Astrocyte (in vitro differentiated cells and primary cell): ENCODE data around the gene NTRK3. TPM values are rescaled to one million over a fixed set of nuclear protein-coding genes. Genes with fewer than 3 reads are reported as not detected.

Source experiments
- DNase-seq: peaks from one replicate; pipeline ENCODE4 v3.0.0-alpha.2; 2010; ENCODE audit warnings: low read depth
- FAIRE-seq: peaks from 2 replicates; lab custom pipeline; 2011; peaks lifted over from hg19 to GRCh38; lab: Jason Lieb, UNC
- H2AFZ ChIP-seq: 2 replicates; pipeline ENCODE4 v1.6.0; 2012; ENCODE audit warnings: low read depth, low read length, inconsistent platforms
- H3K27ac ChIP-seq: 2 replicates; pipeline ENCODE4 v1.5.1; 2011; ENCODE audit warnings: low read depth, low read length, inconsistent platforms
- H3K27me3 ChIP-seq: 2 replicates; pipeline ENCODE4 v1.6.0; 2011; ENCODE audit warnings: low read length, inconsistent platforms; ENCODE audit not compliant: insufficient read depth
- H3K36me3 ChIP-seq: 2 replicates; pipeline ENCODE4 v1.5.1; 2011; ENCODE audit warnings: low read length, inconsistent platforms; ENCODE audit not compliant: insufficient read depth
- H3K4me1 ChIP-seq: 2 replicates; pipeline ENCODE4 v1.5.1; 2011; ENCODE audit warnings: low read length, inconsistent platforms; ENCODE audit not compliant: insufficient read depth
- H3K4me2 ChIP-seq: 2 replicates; pipeline ENCODE4 v1.6.0; 2012; ENCODE audit warnings: low read length, inconsistent platforms
- H3K4me3 ChIP-seq: 2 replicates; pipeline ENCODE4 v1.5.1; 2011; ENCODE audit warnings: low read depth, mild to moderate bottlenecking, low read length, inconsistent platforms; ENCODE audit not compliant: insufficient read depth
- H3K79me2 ChIP-seq: 2 replicates; pipeline ENCODE4 v1.6.0; 2012; ENCODE audit warnings: mild to moderate bottlenecking, low read length, inconsistent platforms; ENCODE audit not compliant: insufficient read depth
- H3K9ac ChIP-seq: 2 replicates; pipeline ENCODE4 v1.6.0; 2012; ENCODE audit warnings: mild to moderate bottlenecking, low read length, inconsistent platforms
- H3K9me3 ChIP-seq: 2 replicates; pipeline ENCODE4 v1.5.1; 2012; ENCODE audit warnings: low read depth, mild to moderate bottlenecking, low read length, inconsistent platforms; ENCODE audit not compliant: insufficient read depth
- H4K20me1 ChIP-seq: 2 replicates; pipeline ENCODE4 v1.6.0; 2012; ENCODE audit warnings: low read length, inconsistent platforms; ENCODE audit not compliant: insufficient read depth
- H3K27ac Mint-ChIP-seq: one replicate; pipeline ENCODE4 v1.8.0; 2021; ENCODE audit warnings: mild to moderate bottlenecking, mixed read lengths; ENCODE audit not compliant: unreplicated experiment
- H3K27me3 Mint-ChIP-seq: one replicate; pipeline ENCODE4 v1.8.0; 2021; ENCODE audit warnings: low read depth, mixed read lengths; ENCODE audit not compliant: unreplicated experiment
- H3K36me3 Mint-ChIP-seq: one replicate; pipeline ENCODE4 v1.8.0; 2021; ENCODE audit warnings: low read depth, mixed read lengths; ENCODE audit not compliant: unreplicated experiment
- H3K4me1 Mint-ChIP-seq: one replicate; pipeline ENCODE4 v1.8.0; 2021; ENCODE audit warnings: low read depth, mixed read lengths; ENCODE audit not compliant: unreplicated experiment
- H3K4me3 Mint-ChIP-seq: one replicate; pipeline ENCODE4 v1.8.0; 2021; ENCODE audit warnings: mild to moderate bottlenecking, moderate library complexity, mixed read lengths; ENCODE audit not compliant: unreplicated experiment
- H3K9me3 Mint-ChIP-seq: one replicate; pipeline ENCODE4 v1.8.0; 2021; ENCODE audit warnings: mild to moderate bottlenecking, mixed read lengths; ENCODE audit not compliant: unreplicated experiment
- EZH2 ChIP-seq: IDR thresholded peaks from 2 replicates; pipeline ENCODE4 v1.6.1; 2012; ENCODE audit warnings: mild to moderate bottlenecking, low read length, inconsistent platforms; ENCODE audit not compliant: insufficient read depth
- total RNA-seq: library from RNA; stranded (reverse); gene quantifications from 2 replicates; pipeline ENCODE4 v1.2.1, GENCODE V29; 2021
- TF ChIP-seq, protein P1 (sequence below): IDR thresholded peaks from 2 replicates; pipeline ENCODE4 v1.5.1; 2011; ENCODE audit warnings: low read depth, mild to moderate bottlenecking, inconsistent platforms, low read length, moderate library complexity; ENCODE audit not compliant: insufficient read depth

NTRK3 gene
- total RNA-seq, 1 donor from 2014 or later, result 12.9 TPM

- Histone ChIP-seq H3K9me3 (no peaks in the 10 kb centered on the region), H3K79me2 (no peaks in the 10 kb centered on the region), H3K27ac (no peak overlapping the region), H3K36me3 (no peaks in the 10 kb centered on the region), H3K9ac (no peak overlapping the region), H3K27me3 (no peaks in the 10 kb centered on the region), H4K20me1 (no peaks in the 10 kb centered on the region), H2AFZ (no peak overlapping the region), H3K4me2 (no peak overlapping the region), H3K4me3 (no peak overlapping the region), H3K4me1 (no peaks in the 10 kb centered on the region)
- no peak overlapping the region for H3K27ac Mint-ChIP-seq
- H3K27me3 Mint-ChIP-seq, result peaks cover 36% of the 10 kb centered on the region
- no peak overlapping the region for H3K4me3 Mint-ChIP-seq
- DNase-seq, result no peak
- TF ChIP-seq EZH2, result no peak
- TF ChIP-seq, protein P1, sequence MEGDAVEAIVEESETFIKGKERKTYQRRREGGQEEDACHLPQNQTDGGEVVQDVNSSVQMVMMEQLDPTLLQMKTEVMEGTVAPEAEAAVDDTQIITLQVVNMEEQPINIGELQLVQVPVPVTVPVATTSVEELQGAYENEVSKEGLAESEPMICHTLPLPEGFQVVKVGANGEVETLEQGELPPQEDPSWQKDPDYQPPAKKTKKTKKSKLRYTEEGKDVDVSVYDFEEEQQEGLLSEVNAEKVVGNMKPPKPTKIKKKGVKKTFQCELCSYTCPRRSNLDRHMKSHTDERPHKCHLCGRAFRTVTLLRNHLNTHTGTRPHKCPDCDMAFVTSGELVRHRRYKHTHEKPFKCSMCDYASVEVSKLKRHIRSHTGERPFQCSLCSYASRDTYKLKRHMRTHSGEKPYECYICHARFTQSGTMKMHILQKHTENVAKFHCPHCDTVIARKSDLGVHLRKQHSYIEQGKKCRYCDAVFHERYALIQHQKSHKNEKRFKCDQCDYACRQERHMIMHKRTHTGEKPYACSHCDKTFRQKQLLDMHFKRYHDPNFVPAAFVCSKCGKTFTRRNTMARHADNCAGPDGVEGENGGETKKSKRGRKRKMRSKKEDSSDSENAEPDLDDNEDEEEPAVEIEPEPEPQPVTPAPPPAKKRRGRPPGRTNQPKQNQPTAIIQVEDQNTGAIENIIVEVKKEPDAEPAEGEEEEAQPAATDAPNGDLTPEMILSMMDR, result no peak
- H3K9me3 Mint-ChIP-seq, result peaks cover 4% of the 10 kb centered on the region
- peaks cover 3% of the 10 kb centered on the region for H3K36me3 Mint-ChIP-seq
- H3K4me1 Mint-ChIP-seq, result peaks cover 18% of the 10 kb centered on the region
- FAIRE-seq, result no peak
Observed at GRCh38 chr15:88174571-88174970, 82.0 kb downstream of the NTRK3 start.

DNA sequence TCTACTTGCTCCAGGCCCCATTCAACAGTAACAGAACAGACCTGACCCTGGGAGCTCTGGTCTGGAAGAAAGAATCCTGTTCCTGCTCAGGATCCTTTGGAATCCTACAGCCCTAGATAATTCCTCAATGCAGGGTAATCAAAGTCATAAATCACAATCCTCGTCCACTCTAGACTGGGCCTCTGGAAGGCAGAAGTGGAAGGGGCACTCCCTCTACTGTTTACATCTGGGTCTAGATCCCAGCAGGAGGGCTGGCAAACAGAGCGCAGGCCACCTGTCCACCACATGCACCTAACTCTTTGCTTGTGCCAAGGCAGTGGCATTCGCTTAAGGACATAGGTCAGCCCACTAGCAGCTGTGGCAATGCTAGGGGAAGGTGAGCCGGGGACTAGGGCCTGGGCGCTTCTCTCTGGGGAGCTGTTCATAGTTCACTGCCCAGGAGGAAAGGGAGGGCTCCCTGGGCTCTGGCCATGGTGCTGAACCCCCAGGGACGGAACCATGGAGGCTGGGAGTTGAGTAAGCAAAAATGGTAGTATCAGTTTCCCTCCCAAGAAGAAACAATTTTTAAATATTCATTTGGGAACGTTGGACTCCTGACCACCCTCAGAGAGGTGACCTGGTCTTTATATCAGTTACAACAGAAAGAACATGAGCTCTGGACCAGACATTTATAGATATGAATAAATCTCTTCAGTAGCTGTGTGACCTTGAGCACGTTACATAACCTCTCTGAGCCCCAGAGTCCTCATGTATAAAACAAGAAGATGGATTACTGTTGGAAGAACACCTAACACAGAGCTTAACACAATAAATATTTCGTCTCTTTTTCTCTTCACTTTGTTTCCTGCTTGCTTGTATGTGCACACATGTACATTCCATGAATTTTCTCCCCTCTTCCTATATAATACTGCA lies 90.2 kb downstream of the NTRK3 start:
- DNase-seq, result peak; percentile 17
- Histone ChIP-seq H3K36me3 (no peaks in the 10 kb centered on the region), H2AFZ (no peak overlapping the region), H3K9me3 (no peaks in the 10 kb centered on the region), H3K27me3 (no peaks in the 10 kb centered on the region), H3K4me3 (no peak overlapping the region), H3K9ac (no peak overlapping the region), H3K79me2 (no peaks in the 10 kb centered on the region), H3K4me2 (no peak overlapping the region), H3K4me1 (no peaks in the 10 kb centered on the region), H3K27ac (no peak overlapping the region), H4K20me1 (peaks cover 10% of the 10 kb centered on the region)
- Mint-ChIP-seq H3K4me1 (peaks cover 3% of the 10 kb centered on the region), H3K9me3 (peaks cover 5% of the 10 kb centered on the region), H3K4me3 (no peak overlapping the region), H3K27me3 (peaks cover 42% of the 10 kb centered on the region), H3K27ac (no peak overlapping the region), H3K36me3 (no peaks in the 10 kb centered on the region)
- no peak for FAIRE-seq
- TF ChIP-seq EZH2, result no peak
- TF ChIP-seq, protein P1, result no peak

GRCh38 chr15:88161636-88162035 lies 94.9 kb downstream of the NTRK3 start:
- no peak overlapping the region for H3K27ac Mint-ChIP-seq
- no peak overlapping the region for H3K4me2 ChIP-seq
- no peaks in the 10 kb centered on the region for H3K27me3 ChIP-seq
- H3K4me1 ChIP-seq, result no peaks in the 10 kb centered on the region
- H3K36me3 Mint-ChIP-seq, result no peaks in the 10 kb centered on the region
- peaks cover 21% of the 10 kb centered on the region for H3K27me3 Mint-ChIP-seq
- H3K4me3 ChIP-seq, result no peak overlapping the region
- no peaks in the 10 kb centered on the region for H3K79me2 ChIP-seq
- H3K27ac ChIP-seq, result no peak overlapping the region
- H3K36me3 ChIP-seq, result no peaks in the 10 kb centered on the region
- H3K4me3 Mint-ChIP-seq, result no peak overlapping the region
- FAIRE-seq (no peak), DNase-seq (no peak)
- H3K4me1 Mint-ChIP-seq, result peaks cover 3% of the 10 kb centered on the region
- H3K9ac ChIP-seq, result no peak overlapping the region
- peaks cover 10% of the 10 kb centered on the region for H4K20me1 ChIP-seq
- H3K9me3 ChIP-seq, result no peaks in the 10 kb centered on the region
- no peak overlapping the region for H2AFZ ChIP-seq
- TF ChIP-seq EZH2, result no peak
- TF ChIP-seq, protein P1, result no peak
- H3K9me3 Mint-ChIP-seq, result peaks cover 3% of the 10 kb centered on the region
